Lower lobe of right lung (tissue), 2 donors: ENCODE measurements around the gene SPATA18. TPM values are rescaled to one million over a fixed set of nuclear protein-coding genes. Genes with fewer than 3 reads are reported as not detected.

Experiments
- ATAC-seq, 2 donors: fragments of 200-7000 bp; cut with Tn5 transposase; one replicate each; pipeline ENCODE4 v1.9.1; 2020 to 2022; ENCODE audit warnings: mild to moderate bottlenecking in 2 of 2, moderate library complexity in 2 of 2
- DNase-seq: peaks from one replicate; pipeline ENCODE4 v3.0.0-alpha.2; 2020
- H3K27ac ChIP-seq: fragments of 200-600 bp; one replicate; pipeline ENCODE4 v1.8.0; 2022
- H3K27me3 ChIP-seq: fragments of 200-600 bp; one replicate; pipeline ENCODE4 v1.8.0; 2022; ENCODE audit warnings: low read depth
- H3K36me3 ChIP-seq: fragments of 200-600 bp; one replicate; pipeline ENCODE4 v1.8.0; 2022; ENCODE audit warnings: mild to moderate bottlenecking
- H3K4me1 ChIP-seq: fragments of 200-600 bp; one replicate; pipeline ENCODE4 v1.8.0; 2022
- H3K4me3 ChIP-seq: fragments of 200-600 bp; one replicate; pipeline ENCODE4 v1.8.0; 2022; ENCODE audit warnings: mild to moderate bottlenecking
- H3K9me3 ChIP-seq: fragments of 200-600 bp; one replicate; pipeline ENCODE4 v1.8.0; 2022
- intact Hi-C: fragments of 100-400 bp; cut with DNase I; formaldehyde crosslinking; loops from one replicate; pipeline ENCODE4 v1.11.0; 2022
- total RNA-seq: library from RNA; stranded (reverse); fragmentation: NEBNext Ultra II Directional; extraction: Animal tissue kit (Norgen Biotek cat#: 25700); gene quantifications from one replicate; pipeline ENCODE4 v1.2.1, GENCODE V29; 2021
- TF ChIP-seq, protein P1 (sequence below): fragments of 200-600 bp; IDR thresholded peaks from one replicate; pipeline ENCODE4 v1.8.0; 2022; ENCODE audit warnings: antibody characterized with exemption, mild to moderate bottlenecking
- donor health status: DM: no; HTN: yes; CAD: no; lungs with severe emphysema.

SPATA18 gene
- total RNA-seq, 1 donor from 2014 or later: 24.7 TPM

DNA sequence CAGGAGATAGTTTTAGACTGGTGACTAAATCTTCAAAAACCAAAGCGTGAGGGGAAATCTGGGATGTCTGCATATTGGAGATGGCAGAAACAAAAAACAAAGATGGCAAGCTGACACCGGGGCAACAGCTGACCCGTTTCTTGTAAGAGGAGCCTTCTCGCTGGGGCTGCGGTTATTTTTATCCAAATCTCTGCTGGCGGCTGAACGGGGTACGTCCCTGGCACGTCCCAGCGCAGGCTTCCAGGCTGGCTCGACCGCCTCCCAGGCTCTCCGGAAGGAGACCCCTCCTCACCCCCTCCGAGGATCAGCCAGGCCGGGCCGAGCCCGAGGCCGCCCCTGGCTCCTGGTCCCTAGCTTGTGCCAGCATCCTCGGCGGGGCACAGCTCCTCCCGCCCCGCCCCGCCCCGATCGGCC is 13.4 kb upstream of the SPATA18 start:
- DNase-seq: no peak
- H3K27ac ChIP-seq: peak overlapping the region; percentile 64
- ATAC-seq: peak; percentile 47 to 64
- no peaks in the 10 kb centered on the region for H3K27me3 ChIP-seq
- H3K36me3 ChIP-seq: peaks cover 2% of the 10 kb centered on the region
- intact Hi-C loops: no loop called here
- peak overlapping the region; percentile 70 for H3K4me3 ChIP-seq
- TF ChIP-seq, protein P1, sequence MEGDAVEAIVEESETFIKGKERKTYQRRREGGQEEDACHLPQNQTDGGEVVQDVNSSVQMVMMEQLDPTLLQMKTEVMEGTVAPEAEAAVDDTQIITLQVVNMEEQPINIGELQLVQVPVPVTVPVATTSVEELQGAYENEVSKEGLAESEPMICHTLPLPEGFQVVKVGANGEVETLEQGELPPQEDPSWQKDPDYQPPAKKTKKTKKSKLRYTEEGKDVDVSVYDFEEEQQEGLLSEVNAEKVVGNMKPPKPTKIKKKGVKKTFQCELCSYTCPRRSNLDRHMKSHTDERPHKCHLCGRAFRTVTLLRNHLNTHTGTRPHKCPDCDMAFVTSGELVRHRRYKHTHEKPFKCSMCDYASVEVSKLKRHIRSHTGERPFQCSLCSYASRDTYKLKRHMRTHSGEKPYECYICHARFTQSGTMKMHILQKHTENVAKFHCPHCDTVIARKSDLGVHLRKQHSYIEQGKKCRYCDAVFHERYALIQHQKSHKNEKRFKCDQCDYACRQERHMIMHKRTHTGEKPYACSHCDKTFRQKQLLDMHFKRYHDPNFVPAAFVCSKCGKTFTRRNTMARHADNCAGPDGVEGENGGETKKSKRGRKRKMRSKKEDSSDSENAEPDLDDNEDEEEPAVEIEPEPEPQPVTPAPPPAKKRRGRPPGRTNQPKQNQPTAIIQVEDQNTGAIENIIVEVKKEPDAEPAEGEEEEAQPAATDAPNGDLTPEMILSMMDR: no peak
- H3K4me1 ChIP-seq: peaks cover 4% of the 10 kb centered on the region
- H3K9me3 ChIP-seq: no peaks in the 10 kb centered on the region

DNA sequence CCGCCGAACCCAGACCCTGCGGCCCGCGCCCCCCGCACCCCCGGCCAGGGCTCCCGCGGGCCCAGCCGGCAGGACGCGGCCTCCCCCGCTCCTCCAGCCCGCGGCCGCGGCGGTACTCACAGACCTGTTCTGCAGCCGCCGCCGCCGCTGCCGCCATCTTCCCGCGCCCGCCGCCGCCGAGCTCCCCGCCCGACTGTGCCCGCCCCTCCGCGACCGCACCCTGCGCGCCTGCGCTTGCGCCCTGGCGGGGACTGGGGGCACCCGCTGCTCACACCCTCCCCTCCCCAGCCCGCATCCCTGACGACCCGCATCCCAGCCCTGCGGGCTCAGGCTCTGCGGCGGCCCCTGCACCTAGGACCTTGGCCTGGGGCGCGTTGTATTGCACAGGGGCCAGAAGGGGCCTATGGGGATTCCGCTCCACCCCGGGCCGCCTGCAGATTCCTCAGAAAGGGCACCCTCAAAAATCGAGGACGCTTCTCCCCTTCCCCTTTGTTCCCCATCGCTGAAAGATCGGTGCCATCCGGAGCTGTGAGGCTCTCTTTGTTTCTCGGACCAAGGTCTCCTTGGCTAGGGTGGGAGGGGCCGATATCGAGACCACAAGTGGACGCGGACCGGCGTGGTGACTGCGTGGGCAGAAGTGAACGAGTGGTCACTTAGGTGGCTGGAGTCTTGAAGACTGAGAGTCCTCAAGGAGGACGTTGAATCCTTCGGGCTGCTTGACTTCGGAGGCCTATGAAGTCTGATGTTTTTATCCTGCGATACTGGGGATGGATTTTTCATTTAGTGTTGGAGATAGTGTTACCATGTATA is 12.8 kb upstream of the SPATA18 start, which contains the start of gene SGCB:
SGCB (minus strand) TSS at position 197 of the 810 bp plus-strand sequence; CDS start at position 157, 40 bp downstream.
- Histone ChIP-seq H3K4me1 (peaks cover 4% of the 10 kb centered on the region), H3K27me3 (no peaks in the 10 kb centered on the region), H3K27ac (peak within 1 kb of the TSS; percentile 64), H3K9me3 (no peaks in the 10 kb centered on the region), H3K36me3 (no peaks in the 10 kb centered on the region), H3K4me3 (peak within 1 kb of the TSS; percentile 70)
- DNase-seq (peak; percentile 71), ATAC-seq (peak; percentile 91 to 97)
- TF ChIP-seq, protein P1: no peak
- intact Hi-C loops: no loop called here

- H3K27ac ChIP-seq: no peak overlapping the region
- no peak for DNase-seq
- no peak overlapping the region for H3K4me3 ChIP-seq
- H3K4me1 ChIP-seq: no peaks in the 10 kb centered on the region
- H3K9me3 ChIP-seq: no peaks in the 10 kb centered on the region
- TF ChIP-seq, protein P1: no peak
- intact Hi-C loops: no loop called here
- peaks cover 5% of the 10 kb centered on the region for H3K27me3 ChIP-seq
- no peak for ATAC-seq
- no peaks in the 10 kb centered on the region for H3K36me3 ChIP-seq
Observed at GRCh38 chr4:52045028-52045427, 6.1 kb upstream of the SPATA18 start.

GRCh38 chr4:52049266-52049665 is 1.8 kb upstream of the SPATA18 start:
- H3K4me1 ChIP-seq: peaks cover 4% of the 10 kb centered on the region
- no peak overlapping the region for H3K27ac ChIP-seq
- TF ChIP-seq, protein P1: no peak
- H3K27me3 ChIP-seq: peaks cover 16% of the 10 kb centered on the region
- H3K36me3 ChIP-seq: no peaks in the 10 kb centered on the region
- DNase-seq: no peak
- H3K4me3 ChIP-seq: no peak overlapping the region
- intact Hi-C loops: no loop called here
- no peak for ATAC-seq
- H3K9me3 ChIP-seq: no peaks in the 10 kb centered on the region

GRCh38 chr4:52051615-52052474 is 741 bp downstream of the SPATA18 start:
- no peaks in the 10 kb centered on the region for H3K36me3 ChIP-seq
- peak overlapping the region; percentile 63 for H3K4me3 ChIP-seq
- TF ChIP-seq, protein P1: no peak
- H3K27me3 ChIP-seq: peaks cover 16% of the 10 kb centered on the region
- H3K9me3 ChIP-seq: no peaks in the 10 kb centered on the region
- intact Hi-C loops: no loop called here
- ATAC-seq (peak; percentile 95 to 96), DNase-seq (peak; percentile 84)
- H3K4me1 ChIP-seq: peaks cover 6% of the 10 kb centered on the region
- peak overlapping the region; percentile 29 for H3K27ac ChIP-seq
